H1 (cell line): ENCODE results near the gene PRKAR2A. TPM values are rescaled to one million over a fixed set of nuclear protein-coding genes. Genes with fewer than 3 reads are reported as not detected.

Source experiments
- CTCF ChIA-PET: fragments of 300-600 bp; sonication (Branson Sonifier 250); formaldehyde crosslinking; loops from one replicate; lab custom pipeline; 2021; ENCODE audit not compliant: partially characterized antibody; lab: Charles Lee
- POLR2A ChIA-PET: fragments of 300-600 bp; sonication (Branson Sonifier 250); formaldehyde crosslinking; loops from one replicate; lab custom pipeline; 2021; ENCODE audit warnings: inconsistent platforms; ENCODE audit not compliant: partially characterized antibody; lab: Charles Lee
- DNase-seq, 2 experiments: peaks; one replicate each; pipeline versions ENCODE4 v3.0.0 to v3.0.0-alpha.2; 2010 to 2022; ENCODE audit warnings: low spot score in 2 of 2, low read depth in 1 of 2, mixed read lengths in 1 of 2
- FAIRE-seq: peaks from 2 replicates; lab custom pipeline; 2011; peaks lifted over from hg19 to GRCh38; lab: Jason Lieb, UNC
- H2AFZ ChIP-seq: 2 replicates; pipeline ENCODE4 v1.8.1; 2012; ENCODE audit warnings: low read length, inconsistent platforms
- H2AK5ac ChIP-seq: 2 replicates; pipeline ENCODE4 v1.6.1; 2013; ENCODE audit warnings: low read depth, low read length
- H2BK120ac ChIP-seq: replicated peaks from 2 replicates; pipeline ENCODE3; 2013; ENCODE audit warnings: low read depth, low read length, inconsistent platforms
- H2BK12ac ChIP-seq: 2 replicates; pipeline ENCODE4 v1.6.1; 2013; ENCODE audit warnings: low read depth, low read length
- H2BK15ac ChIP-seq: 2 replicates; pipeline ENCODE4 v1.6.1; 2013; ENCODE audit warnings: low read length
- H2BK20ac ChIP-seq: 2 replicates; pipeline ENCODE4 v1.6.1; 2013; ENCODE audit warnings: low read length
- H2BK5ac ChIP-seq: 2 replicates; pipeline ENCODE4 v1.6.1; 2013; ENCODE audit warnings: low read depth, low read length
- H3K14ac ChIP-seq: 2 replicates; pipeline ENCODE4 v1.6.1; 2013; ENCODE audit warnings: inconsistent platforms; ENCODE audit not compliant: insufficient read length
- H3K18ac ChIP-seq: 2 replicates; pipeline ENCODE4 v1.6.1; 2013; ENCODE audit warnings: low read length; ENCODE audit errors: extremely low read depth
- H3K23ac ChIP-seq: 2 replicates; pipeline ENCODE4 v1.6.1; 2013; ENCODE audit warnings: inconsistent platforms; ENCODE audit not compliant: insufficient read length
- H3K23me2 ChIP-seq: 2 replicates; pipeline ENCODE4 v1.6.1; 2013; ENCODE audit warnings: low read depth, low read length
- H3K27ac ChIP-seq: 2 replicates; pipeline ENCODE4 v1.6.1; 2011; ENCODE audit warnings: low read depth, low read length, inconsistent platforms
- H3K27me3 ChIP-seq, 4 experiments: replicated peaks in 1 of 4; 1 replicate in 1 of 4; 2 replicates in 3 of 4; pipeline versions ENCODE4 v1.6.1 to v1.8.1; 2011 to 2013; ENCODE audit warnings: low read length in 3 of 4, mild to moderate bottlenecking in 3 of 4, inconsistent platforms in 2 of 4, mixed read lengths in 2 of 4, moderate library complexity in 1 of 4; ENCODE audit not compliant: control insufficient read depth in 3 of 4, insufficient read depth in 3 of 4; ENCODE audit errors: extremely low read depth in 1 of 4
- H3K36me3 ChIP-seq, 4 experiments: 2 replicates each; pipeline versions ENCODE4 v1.6.1 to v1.8.1; 2011 to 2013; ENCODE audit warnings: mild to moderate bottlenecking in 4 of 4, low read length in 3 of 4, moderate library complexity in 2 of 4, control low read depth in 1 of 4, inconsistent platforms in 1 of 4; ENCODE audit not compliant: insufficient read depth in 4 of 4, control insufficient read depth in 2 of 4
- H3K4ac ChIP-seq: replicated peaks from 2 replicates; pipeline ENCODE3; 2013; ENCODE audit warnings: low read length, low read depth, mixed read lengths, inconsistent platforms; ENCODE audit not compliant: insufficient read length
- H3K4me1 ChIP-seq, 4 experiments: replicated peaks in 1 of 4; 1 replicate in 1 of 4; 2 replicates in 3 of 4; pipeline versions ENCODE4 v1.6.1 to v1.8.1; 2011 to 2013; ENCODE audit warnings: low read length in 3 of 4, inconsistent platforms in 2 of 4, mixed read lengths in 1 of 4; ENCODE audit not compliant: insufficient read depth in 4 of 4, control insufficient read depth in 3 of 4
- H3K4me2 ChIP-seq, 2 experiments: 2 replicates each; pipeline versions ENCODE4 v1.6.1 to v1.8.1; 2011 to 2013; ENCODE audit warnings: low read depth in 2 of 2, low read length in 2 of 2, control low read depth in 1 of 2, inconsistent platforms in 1 of 2, mild to moderate bottlenecking in 1 of 2; ENCODE audit not compliant: insufficient read depth in 1 of 2
- H3K4me3 ChIP-seq, 4 experiments: fragments of 200-600, 300-600 bp in 1 of 4; sonication (generic), shearing (Covaris generic), sonication (Bioruptor Twin) in 1 of 4; 2 replicates each; pipeline versions ENCODE4 v1.5.1 to v1.8.1; 2011 to 2016; ENCODE audit warnings: low read length in 4 of 4, low read depth in 3 of 4, control low read depth in 2 of 4, inconsistent platforms in 2 of 4, mild to moderate bottlenecking in 2 of 4, mixed read lengths in 1 of 4, moderate library complexity in 1 of 4; ENCODE audit not compliant: insufficient read depth in 2 of 4; ENCODE audit errors: extremely low read depth in 1 of 4
- H3K56ac ChIP-seq: replicated peaks from 2 replicates; pipeline ENCODE3; 2013; ENCODE audit warnings: low read depth, mild to moderate bottlenecking, mixed read lengths, low read length, inconsistent platforms; ENCODE audit not compliant: insufficient read length
- H3K79me1 ChIP-seq: 2 replicates; pipeline ENCODE4 v1.6.1; 2013; ENCODE audit warnings: low read depth, low read length, control low read depth
- H3K79me2 ChIP-seq, 2 experiments: 2 replicates each; pipeline versions ENCODE4 v1.6.1 to v1.8.1; 2012 to 2013; ENCODE audit warnings: low read length in 2 of 2, mild to moderate bottlenecking in 2 of 2, inconsistent platforms in 1 of 2; ENCODE audit not compliant: insufficient read depth in 2 of 2, control insufficient read depth in 1 of 2
- H3K9ac ChIP-seq, 4 experiments: replicated peaks in 1 of 4; 1 replicate in 1 of 4; 2 replicates in 3 of 4; pipeline versions ENCODE4 v1.6.1 to v1.8.1; 2011 to 2013; ENCODE audit warnings: low read depth in 3 of 4, low read length in 3 of 4, control low read depth in 2 of 4, mild to moderate bottlenecking in 2 of 4, moderate library complexity in 2 of 4, inconsistent platforms in 1 of 4; ENCODE audit errors: extremely low read depth in 1 of 4
- H3K9me3 ChIP-seq, 2 experiments: 2 replicates each; pipeline versions ENCODE4 v1.6.1 to v1.8.1; 2012 to 2013; ENCODE audit warnings: mild to moderate bottlenecking in 2 of 2, moderate library complexity in 2 of 2, control low read depth in 1 of 2, inconsistent platforms in 1 of 2, low read depth in 1 of 2, low read length in 1 of 2, mixed read lengths in 1 of 2; ENCODE audit not compliant: insufficient read depth in 2 of 2
- H4K20me1 ChIP-seq, 2 experiments: replicated peaks in 1 of 2; 2 replicates each; pipeline versions ENCODE3 to v1.8.1; 2011 to 2013; ENCODE audit warnings: inconsistent platforms in 2 of 2, low read length in 2 of 2, mild to moderate bottlenecking in 1 of 2; ENCODE audit not compliant: insufficient read depth in 2 of 2, control insufficient read depth in 1 of 2
- H4K5ac ChIP-seq: 2 replicates; pipeline ENCODE4 v1.6.1; 2013; ENCODE audit warnings: low read length, low read depth, mixed read lengths, inconsistent platforms; ENCODE audit not compliant: insufficient read length
- H4K8ac ChIP-seq: 2 replicates; pipeline ENCODE4 v1.8.0; 2013; ENCODE audit warnings: mild to moderate bottlenecking, moderate library complexity, low read length, inconsistent platforms; ENCODE audit not compliant: insufficient read depth; ENCODE audit errors: extremely low read depth
- H4K91ac ChIP-seq: replicated peaks from 2 replicates; pipeline ENCODE3; 2013; ENCODE audit warnings: low read length, mixed read lengths, inconsistent platforms; ENCODE audit not compliant: insufficient read length
- KDM5A ChIP-seq: fragments of 200-600 bp; IDR thresholded peaks from 2 replicates; pipeline ENCODE4 v1.7.1; 2012; ENCODE audit warnings: mild to moderate bottlenecking, low read length, inconsistent platforms, mixed read lengths
- NRF1 ChIP-seq: IDR thresholded peaks from 2 replicates; pipeline ENCODE4 v1.6.1; 2011; ENCODE audit warnings: mild to moderate bottlenecking, low read depth, low read length, improper control_type of control experiment
- RBBP5 ChIP-seq: IDR thresholded peaks from 2 replicates; pipeline ENCODE4 v1.7.1; 2012; ENCODE audit warnings: low read depth, mild to moderate bottlenecking, inconsistent platforms, low read length, moderate library complexity, borderline replicate concordance
- SP2 ChIP-seq: IDR thresholded peaks from 2 replicates; pipeline ENCODE4 v1.6.1; 2012; ENCODE audit warnings: mild to moderate bottlenecking, low read length, inconsistent platforms
- SUZ12 ChIP-seq: fragments of 200-600 bp; sonication (generic); IDR thresholded peaks from 2 replicates; pipeline ENCODE4 v1.6.1; 2012; ENCODE audit warnings: mild to moderate bottlenecking, inconsistent platforms, low read length, moderate library complexity, mixed read lengths
- TAF7 ChIP-seq: optimal IDR thresholded peaks from 2 replicates; pipeline ENCODE3; 2011; ENCODE audit warnings: low read depth, mild to moderate bottlenecking, inconsistent platforms, low read length, moderate library complexity, borderline replicate concordance
- WGBS, 2 experiments: shearing (Covaris generic) in 1 of 2; methylation state at CpG; one replicate each; pipeline versions ENCODE4 v1.1.6 to v1.1.7; 2013 to 2015; ENCODE audit warnings: low lambda C conversion rate in 2 of 2, mixed read lengths in 2 of 2, inconsistent platforms in 1 of 2, low coverage in 1 of 2, missing lambda C conversion rate in 1 of 2; ENCODE audit not compliant: insufficient replicate concordance in 2 of 2, insufficient coverage in 1 of 2, insufficient read length in 1 of 2; ENCODE audit errors: extremely low coverage in 1 of 2, missing lambda C conversion rate in 1 of 2; 5-methylcytosine and 5-hydroxymethylcytosine counted together
- polyA plus RNA-seq, 7 experiments: library from polyadenylated mRNA; depleted of rRNA in 3 of 7; stranded (reverse) in 5 of 7; unstranded in 2 of 7; fragments of >200 nt in 5 of 7; fragments of 200-250 nt in 2 of 7; gene quantifications; 1 replicate in 5 of 7; 2 replicates in 1 of 7; 4 replicates in 1 of 7; pipeline versions ENCODE4 v1.2.1 to v1.2.3, GENCODE V29; 2011 to 2013; ENCODE audit warnings: missing spikeins in 2 of 7, mixed read lengths in 2 of 7
- total RNA-seq: library from RNA; stranded (reverse); fragmentation: NEBNext Ultra II Directional; extraction: Animal tissue kit (Norgen Biotek cat#: 25700); gene quantifications from 2 replicates; pipeline ENCODE4 v1.2.1, GENCODE V29; 2021

The PRKAR2A gene
- total and polyA plus RNA-seq, 2 of the 8 experiments (the other 6 are each of a cell fraction or from before 2014, with no cell fraction given): 6.3 to 42.4 TPM

GRCh38 chr3:48837163-48837562, 10.5 kb downstream of the PRKAR2A start:
- WGBS, 2 experiments: 82% methylated on average over 2 of the region's 2 CpGs; no CpG with 5 or more reads in 1 of the 2 experiments
- H3K36me3 ChIP-seq: no peaks in the 10 kb centered on the region
- no peak overlapping the region for H2BK5ac ChIP-seq
- DNase-seq: no peak
- H2BK120ac ChIP-seq: no peak overlapping the region
- H4K8ac ChIP-seq: no peak overlapping the region
- H3K79me1 ChIP-seq: no peaks in the 10 kb centered on the region; the same call in 1 of the 2 replicates
- no peaks in the 10 kb centered on the region for H3K27me3 ChIP-seq
- no peak overlapping the region for H3K18ac ChIP-seq
- no peak overlapping the region for H2AK5ac ChIP-seq
- TF ChIP-seq NRF1: no peak
- TF ChIP-seq SP2: no peak
- TF ChIP-seq RBBP5: no peak
- TF ChIP-seq KDM5A: no peak
- TF ChIP-seq TAF7: no peak
- no peak for TF ChIP-seq SUZ12
- H2AFZ ChIP-seq: no peak overlapping the region
- no peaks in the 10 kb centered on the region for H3K9me3 ChIP-seq
- H3K4me2 ChIP-seq: no peak overlapping the region
- ChIA-PET POLR2A (interaction anchor here (0.6 to 1.3 kb wide), 2 partner anchors 8 to 58 kb away, joined by 3 to 6 read pairs; no protein-coding TSS in a partner anchor), CTCF (interaction anchor here (0.7 to 1.0 kb wide), 2 partner anchors 91 to 151 kb away, joined by 3 to 4 read pairs; partner anchors contain the start of gene NCKIPSD)
- H3K4me3 ChIP-seq: no peak overlapping the region
- H2BK12ac ChIP-seq: no peak overlapping the region
- H4K91ac ChIP-seq: no peak overlapping the region
- H3K23me2 ChIP-seq: no peaks in the 10 kb centered on the region
- H2BK15ac ChIP-seq: no peak overlapping the region
- no peak overlapping the region for H4K5ac ChIP-seq
- FAIRE-seq: no peak
- H3K56ac ChIP-seq: no peak overlapping the region
- no peaks in the 10 kb centered on the region for H4K20me1 ChIP-seq
- no peaks in the 10 kb centered on the region for H3K79me2 ChIP-seq
- no peak overlapping the region for H2BK20ac ChIP-seq
- H3K27ac ChIP-seq: no peak overlapping the region
- no peaks in the 10 kb centered on the region for H3K4me1 ChIP-seq
- no peak overlapping the region for H3K23ac ChIP-seq
- no peak overlapping the region for H3K14ac ChIP-seq
- no peak overlapping the region for H3K4ac ChIP-seq
- H3K9ac ChIP-seq: no peak overlapping the region
